ENCODE data around the gene DSTN. TPM values are rescaled to one million over a fixed set of nuclear protein-coding genes. Genes with fewer than 3 reads are reported as not detected.

Gene DSTN
- total and polyA plus RNA-seq, 12 donors = 261 to 802 (median 546) TPM

GRCh38 chr20:17556837-17557674, 12.8 kb upstream of the DSTN start:
- TF ChIP-seq CTCF (IDR thresholded peaks at IDR 0.05) = no peak
- ATAC-seq = peak; percentile 68 to 90 (median 82)
- 58 to 60% methylated on average over 11 of the region's 11 CpGs for WGBS, 2 donors
- Histone ChIP-seq H3K4me1 (peaks cover 0 to 41% (median 28%) of the 10 kb centered on the region in 9 donors), H3K36me3 (no peaks in the 10 kb centered on the region), H3K27ac (peak overlapping the region in 8 of 10 donors; percentile 79 to 89 (median 82)), H3K9me3 (no peaks in the 10 kb centered on the region), H3K27me3 (no peaks in the 10 kb centered on the region), H3K4me3 (no peak overlapping the region)
- peak; percentile 70 to 76 for DNase-seq
- intact Hi-C loops (cut with DNase I) = no loop called here

GRCh38 chr20:17557675-17558006, 12.2 kb upstream of the DSTN start:
- no peaks in the 10 kb centered on the region for H3K36me3 ChIP-seq
- no peak overlapping the region for H3K4me3 ChIP-seq
- DNase-seq (no peak), ATAC-seq (peak in 3 of 8 donors; percentile 9 to 50 (median 45))
- no peaks in the 10 kb centered on the region for H3K9me3 ChIP-seq
- WGBS, 2 donors = 86 to 87% methylated on average over 3 of the region's 3 CpGs
- H3K27ac ChIP-seq = peak overlapping the region in 9 of 10 donors; percentile 22 to 89 (median 82)
- no peaks in the 10 kb centered on the region for H3K27me3 ChIP-seq
- intact Hi-C loops (cut with DNase I) = no loop called here
- TF ChIP-seq CTCF (IDR thresholded peaks at IDR 0.05) = no peak
- H3K4me1 ChIP-seq = peaks cover 0 to 42% (median 28%) of the 10 kb centered on the region in 9 donors

- peak; percentile 53 to 90 (median 78) for ATAC-seq
- H3K4me1 ChIP-seq = peaks cover 0 to 46% (median 31%) of the 10 kb centered on the region in 9 donors
- intact Hi-C loops (cut with DNase I) = no loop called here
- peak overlapping the region in 9 of 10 donors; percentile 49 to 89 (median 82) for H3K27ac ChIP-seq
- no peak for TF ChIP-seq CTCF (IDR thresholded peaks at IDR 0.05)
- DNase-seq = peak in 1 of 2 donors; percentile 73
- H3K9me3 ChIP-seq = no peaks in the 10 kb centered on the region
- peak overlapping the region in 2 of 10 donors; percentile 13 to 17 for H3K4me3 ChIP-seq
- WGBS, 2 donors = 50 to 65% methylated on average over 7 of the region's 7 CpGs
- H3K36me3 ChIP-seq = no peaks in the 10 kb centered on the region
- H3K27me3 ChIP-seq = no peaks in the 10 kb centered on the region
These were observed 11.5 kb upstream of the DSTN start for GRCh38 chr20:17558154-17558940.

- intact Hi-C loops (cut with DNase I) = no loop called here
- Histone ChIP-seq H3K4me3 (peak overlapping the region in 1 of 10 donors; percentile 17), H3K27ac (peak overlapping the region in 9 of 10 donors; percentile 49 to 89 (median 82)), H3K36me3 (no peaks in the 10 kb centered on the region), H3K27me3 (no peaks in the 10 kb centered on the region), H3K4me1 (peaks cover 0 to 46% (median 31%) of the 10 kb centered on the region in 9 donors), H3K9me3 (no peaks in the 10 kb centered on the region)
- DNase-seq (no peak), ATAC-seq (no peak)
- 75 to 80% methylated on average over 1 of the region's 1 CpG for WGBS, 2 donors
- no peak for TF ChIP-seq CTCF (IDR thresholded peaks at IDR 0.05)
These were observed 11.0 kb upstream of the DSTN start for GRCh38 chr20:17558941-17559304.
